T-helper 1 cell (primary cell): ENCODE results near the gene WSB1.

ENCODE experiments used
- DNase-seq, 5 donors: peaks; one replicate each; pipeline ENCODE4 v3.0.0-alpha.2; 2012 to 2020

The WSB1 gene

GRCh38 chr17:27339836-27340550 lies 46.1 kb downstream of the WSB1 start:
- no peak for DNase-seq

- no peak for DNase-seq
These were observed 46.7 kb downstream of the WSB1 start for GRCh38 chr17:27340575-27340974.

GRCh38 chr17:27341041-27341471 lies 47.1 kb downstream of the WSB1 start:
- DNase-seq, result no peak

GRCh38 chr17:27342059-27342458 lies 48.1 kb downstream of the WSB1 start:
- no peak for DNase-seq

- DNase-seq, result no peak
These were observed 49.4 kb downstream of the WSB1 start for GRCh38 chr17:27343294-27343693.

- no peak for DNase-seq
These were observed 50.2 kb downstream of the WSB1 start for GRCh38 chr17:27343977-27344607.

GRCh38 chr17:27345141-27345904 lies 51.4 kb downstream of the WSB1 start:
- no peak for DNase-seq

GRCh38 chr17:27346228-27346899 lies 52.5 kb downstream of the WSB1 start:
- no peak for DNase-seq

- no peak for DNase-seq
These were observed 54.3 kb downstream of the WSB1 start for GRCh38 chr17:27348196-27348595.

- no peak for DNase-seq
These were observed 55.7 kb downstream of the WSB1 start for GRCh38 chr17:27349540-27350021.

- DNase-seq, result no peak
These were observed 57.8 kb downstream of the WSB1 start for GRCh38 chr17:27351759-27352158.

GRCh38 chr17:27352448-27353032 lies 58.6 kb downstream of the WSB1 start:
- no peak for DNase-seq

GRCh38 chr17:27353033-27353460 lies 59.1 kb downstream of the WSB1 start:
- no peak for DNase-seq

- DNase-seq, result peak; percentile 75 to 85 (median 80)
These were observed 59.6 kb downstream of the WSB1 start for GRCh38 chr17:27353461-27354050.

- DNase-seq, result no peak
These were observed 60.2 kb downstream of the WSB1 start for GRCh38 chr17:27354051-27354490.

GRCh38 chr17:27354491-27355081 lies 60.7 kb downstream of the WSB1 start:
- DNase-seq, result peak in 1 of 5 donors; percentile 22

GRCh38 chr17:27355419-27355818 lies 61.5 kb downstream of the WSB1 start:
- DNase-seq, result no peak

- DNase-seq, result no peak
These were observed 62.3 kb downstream of the WSB1 start for GRCh38 chr17:27356091-27356705.

- no peak for DNase-seq
These were observed 63.3 kb downstream of the WSB1 start for GRCh38 chr17:27357236-27357635.

- DNase-seq, result no peak
These were observed 66.6 kb downstream of the WSB1 start for GRCh38 chr17:27360507-27360906.

GRCh38 chr17:27361695-27362094 lies 67.8 kb downstream of the WSB1 start:
- no peak for DNase-seq
